ENCODE measurements around the gene OARD1.

OARD1 gene

DNA sequence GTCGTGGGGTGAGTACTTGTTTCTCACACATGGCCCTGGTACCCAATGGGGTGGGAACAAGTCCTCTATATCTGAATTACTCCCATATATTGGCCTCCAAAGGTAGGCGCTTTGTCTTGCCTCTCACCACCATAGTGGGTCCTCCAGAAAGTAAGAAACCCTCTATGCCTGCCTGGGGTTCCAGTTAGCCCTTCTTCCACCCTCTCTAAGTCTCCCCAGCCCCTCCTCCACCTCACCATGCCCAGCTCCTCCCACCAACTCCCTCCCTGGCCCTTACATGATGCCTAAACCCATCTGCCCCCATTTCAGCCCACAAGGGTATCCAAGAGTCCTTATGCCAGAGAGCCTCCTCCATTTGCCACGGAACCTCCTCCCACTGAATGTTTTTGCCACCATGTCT is 29.0 kb downstream of the OARD1 start:
- no peak for DNase-seq (ENCODE audit: low read depth)
- TF ChIP-seq CTCF (IDR thresholded peaks at IDR 0.05; ENCODE audit: insufficient read depth, low read depth, low read length, missing control alignments) = no peak
- H3K4me3 ChIP-seq (ENCODE audit: low read length) = no peak overlapping the region

GRCh38 chr6:41042226-41043055 is 29.7 kb downstream of the OARD1 start, which contains the start of gene TSPO2:
TSPO2 (plus strand) TSS chr6:41042467; CDS start chr6:41042986, 519 bp downstream.
- H3K4me3 ChIP-seq (ENCODE audit: low read length) = no peak within 1 kb of the TSS
- TF ChIP-seq CTCF (IDR thresholded peaks at IDR 0.05; ENCODE audit: insufficient read depth, low read depth, low read length, missing control alignments) = no peak
- no peak for DNase-seq (ENCODE audit: low read depth)

GRCh38 chr6:41040940-41041536 is 31.1 kb downstream of the OARD1 start:
- no peak for TF ChIP-seq CTCF (IDR thresholded peaks at IDR 0.05; ENCODE audit: insufficient read depth, low read depth, low read length, missing control alignments)
- no peak for DNase-seq (ENCODE audit: low read depth)
- H3K4me3 ChIP-seq (ENCODE audit: low read length) = no peak overlapping the region

GRCh38 chr6:41040101-41040939 is 31.8 kb downstream of the OARD1 start:
- no peak for TF ChIP-seq CTCF (IDR thresholded peaks at IDR 0.05; ENCODE audit: insufficient read depth, low read depth, low read length, missing control alignments)
- peak; percentile 73 for DNase-seq (ENCODE audit: low read depth)
- H3K4me3 ChIP-seq (ENCODE audit: low read length) = no peak overlapping the region

DNA sequence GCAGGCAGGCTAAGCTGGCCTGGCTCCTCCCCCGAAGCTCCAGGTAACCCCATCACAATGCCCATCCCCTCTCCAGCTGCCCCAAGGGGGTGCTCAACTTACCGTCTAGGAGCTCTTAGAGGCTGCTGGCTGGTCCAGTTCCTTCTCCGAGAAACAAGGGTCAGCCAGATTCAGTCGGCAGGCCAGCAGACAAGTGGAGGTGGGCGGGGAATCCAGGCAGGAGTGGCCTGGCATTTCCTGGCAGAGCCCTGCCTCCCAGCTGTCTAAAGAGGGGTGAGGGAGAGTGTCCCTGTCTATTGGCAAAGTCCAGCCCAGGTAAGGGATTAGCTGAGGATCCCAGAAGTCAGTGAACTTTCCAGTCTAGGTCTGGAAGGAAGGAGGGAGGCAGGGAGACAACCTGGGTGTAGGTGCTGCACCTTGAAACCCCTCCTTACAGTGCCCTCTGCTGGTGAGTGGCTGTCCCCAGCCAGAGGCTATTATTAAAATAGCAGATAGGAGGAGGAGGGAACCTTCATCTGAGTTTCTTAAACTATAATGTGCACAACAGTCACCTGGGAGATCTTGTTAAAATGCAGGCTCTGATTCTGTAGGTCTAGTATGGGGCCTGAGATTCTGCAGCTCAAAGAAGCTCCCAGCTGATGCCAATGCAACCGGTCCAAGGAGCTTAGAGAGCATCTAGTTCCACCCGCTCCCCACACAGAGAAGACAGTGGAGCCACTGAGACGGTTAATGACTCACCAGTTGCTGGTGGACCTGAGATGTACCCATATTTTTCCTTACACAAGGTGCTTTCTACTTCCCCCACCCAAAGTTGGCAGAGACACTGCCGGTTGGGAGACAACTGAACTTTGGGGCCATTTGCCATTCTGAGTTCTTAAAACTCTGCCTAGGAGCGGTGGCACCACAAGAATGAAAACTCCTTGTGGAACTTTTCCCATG is 32.8 kb downstream of the OARD1 start, which contains the start of gene UNC5CL:
UNC5CL (minus strand) TSS at position 162 of the 939 bp plus-strand sequence. CDS start 4,147 bp downstream, outside the sequence.
- DNase-seq (ENCODE audit: low read depth) = peak; percentile 72
- TF ChIP-seq CTCF (IDR thresholded peaks at IDR 0.05; ENCODE audit: insufficient read depth, low read depth, low read length, missing control alignments) = peak; percentile 77
- H3K4me3 ChIP-seq (ENCODE audit: low read length) = no peak within 1 kb of the TSS

GRCh38 chr6:41038205-41038604 is 34.0 kb downstream of the OARD1 start:
- no peak for TF ChIP-seq CTCF (IDR thresholded peaks at IDR 0.05; ENCODE audit: insufficient read depth, low read depth, low read length, missing control alignments)
- DNase-seq (ENCODE audit: low read depth) = no peak
- no peak overlapping the region for H3K4me3 ChIP-seq (ENCODE audit: low read length)
